ENCODE measurements around the gene CDK5RAP1.
"Not testable (repeated sequence)": the region's sequence is repeated elsewhere in the genome, so short reads cannot be mapped to it uniquely, and the experiment has no call there.

CDK5RAP1 gene

DNA sequence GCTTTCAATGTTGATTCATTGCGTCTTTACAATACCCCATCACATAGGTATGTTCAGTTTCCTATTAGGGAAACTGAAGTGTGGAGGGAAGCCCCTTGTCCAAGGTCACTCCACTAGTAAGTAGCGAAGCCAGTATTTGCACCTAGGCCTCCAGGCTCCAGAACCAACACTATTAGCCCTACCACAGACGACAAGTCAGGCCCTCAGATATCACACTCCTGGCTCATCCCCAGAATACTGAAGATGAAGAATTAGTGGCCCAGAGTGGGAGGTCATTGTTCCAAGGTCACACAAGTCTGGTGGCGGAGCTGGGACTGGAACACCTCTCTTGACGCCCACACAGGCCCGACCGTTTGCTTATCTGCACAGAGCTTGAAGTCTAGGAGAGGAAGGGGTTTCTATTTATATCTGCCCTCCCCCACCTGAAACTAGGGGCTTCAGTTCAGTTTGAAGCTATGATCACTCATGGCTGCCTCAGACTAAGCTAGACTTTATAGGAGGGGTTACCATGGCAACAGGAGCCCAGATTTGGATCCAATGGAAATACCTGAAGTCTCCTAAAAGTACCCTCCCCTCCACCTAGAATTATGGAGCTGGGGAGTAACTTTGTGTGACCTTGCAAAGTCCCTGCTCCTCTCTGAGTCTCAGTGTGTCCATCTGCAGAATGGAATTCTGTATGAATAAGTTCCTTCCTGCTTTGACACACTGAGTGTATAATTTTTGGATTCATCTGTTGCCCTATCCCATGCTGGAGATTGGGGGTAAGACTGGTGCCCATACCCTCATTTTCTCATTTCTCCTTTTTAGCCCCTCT is 40.0 kb upstream of the CDK5RAP1 start:
- peaks cover 2 to 6% of the 10 kb centered on the region in 2 experiments for H3K4me1 ChIP-seq (ENCODE audit: control insufficient read depth in 1 of 2, insufficient read depth in 2 of 2, low read length in 2 of 2)
- H2AK5ac ChIP-seq (ENCODE audit: low read length) = no peak overlapping the region
- H4K8ac ChIP-seq (ENCODE audit: low read depth, low read length) = no peak overlapping the region
- peaks cover 10% of the 10 kb centered on the region for H3K27me3 ChIP-seq (ENCODE audit: insufficient read depth, low read length)
- no peak overlapping the region for H3K18ac ChIP-seq (ENCODE audit: low read length)
- no peak for DNase-seq
- H3K79me2 ChIP-seq (ENCODE audit: control insufficient read depth, insufficient read depth, low read length, poor library complexity) = no peaks in the 10 kb centered on the region
- H3K23ac ChIP-seq (ENCODE audit: low read length) = no peak overlapping the region
- no peak overlapping the region for H2BK5ac ChIP-seq (ENCODE audit: low read depth, low read length, poor library complexity)
- H2AFZ ChIP-seq (ENCODE audit: insufficient read depth, low read length, poor library complexity) = no peak overlapping the region
- H4K12ac ChIP-seq (ENCODE audit: low read depth, low read length) = no peak overlapping the region
- H3K27ac ChIP-seq (ENCODE audit: low read depth, low read length) = no peak overlapping the region
- no peak overlapping the region for H3K4me3 ChIP-seq (ENCODE audit: low read depth, low read length)
- no peak overlapping the region for H3K9ac ChIP-seq (ENCODE audit: low read length)
- no peak overlapping the region for H3K4me2 ChIP-seq (ENCODE audit: low read length)
- no peak overlapping the region for H3K4ac ChIP-seq (ENCODE audit: low read depth, low read length)
- no peaks in the 10 kb centered on the region for H3K9me3 ChIP-seq (ENCODE audit: insufficient read depth, low read depth, low read length)
- no peak overlapping the region for H2BK120ac ChIP-seq (ENCODE audit: insufficient read depth, low read length, poor library complexity)
- H3K79me1 ChIP-seq (ENCODE audit: low read length) = no peaks in the 10 kb centered on the region
- H4K91ac ChIP-seq (ENCODE audit: low read depth, low read length) = no peak overlapping the region
- no peaks in the 10 kb centered on the region for H3K36me3 ChIP-seq (ENCODE audit: control insufficient read depth in 1 of 2, insufficient read depth in 2 of 2, low read length in 2 of 2)
- no peak overlapping the region for H3K14ac ChIP-seq (ENCODE audit: low read length)
- WGBS (ENCODE audit: extremely low coverage, insufficient coverage, insufficient read length) = no CpG with 5 or more reads among the region's 7 CpGs
- no peak overlapping the region for H2BK12ac ChIP-seq (ENCODE audit: low read length)

DNA sequence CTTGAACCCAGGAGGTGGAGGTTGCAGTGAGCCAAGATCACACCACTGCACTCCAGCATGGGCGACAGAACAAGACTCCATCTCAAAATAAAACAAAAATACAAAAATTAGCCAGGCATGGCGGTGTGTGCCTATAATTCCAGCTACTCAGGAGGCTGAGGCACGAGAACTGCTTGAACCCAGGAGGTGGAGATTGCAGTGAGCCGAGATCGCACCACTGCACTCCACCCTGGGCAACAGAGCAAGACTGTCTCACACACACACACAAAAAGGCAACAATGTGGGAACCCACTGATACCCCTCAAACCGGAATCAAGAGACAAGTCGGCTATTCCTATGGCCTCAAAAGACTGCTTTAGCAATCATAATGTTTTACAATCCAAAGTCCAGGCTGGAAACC is 39.2 kb upstream of the CDK5RAP1 start:
- H2AFZ ChIP-seq (ENCODE audit: insufficient read depth, low read length, poor library complexity); H3K36me3 ChIP-seq (ENCODE audit: control insufficient read depth in 1 of 2, insufficient read depth in 2 of 2, low read length in 2 of 2); H3K27me3 ChIP-seq (ENCODE audit: insufficient read depth, low read length); H3K27ac ChIP-seq (ENCODE audit: low read depth, low read length); H3K79me1 ChIP-seq (ENCODE audit: low read length); H3K18ac ChIP-seq (ENCODE audit: low read length); H3K4ac ChIP-seq (ENCODE audit: low read depth, low read length); H3K4me2 ChIP-seq (ENCODE audit: low read length); H2BK120ac ChIP-seq (ENCODE audit: insufficient read depth, low read length, poor library complexity); H3K4me3 ChIP-seq (ENCODE audit: low read depth, low read length); H2BK5ac ChIP-seq (ENCODE audit: low read depth, low read length, poor library complexity); H2BK12ac ChIP-seq (ENCODE audit: low read length); H3K9ac ChIP-seq (ENCODE audit: low read length); H3K14ac ChIP-seq (ENCODE audit: low read length); H3K79me2 ChIP-seq (ENCODE audit: control insufficient read depth, insufficient read depth, low read length, poor library complexity); H2AK5ac ChIP-seq (ENCODE audit: low read length); H3K23ac ChIP-seq (ENCODE audit: low read length); H4K12ac ChIP-seq (ENCODE audit: low read depth, low read length); H3K9me3 ChIP-seq (ENCODE audit: insufficient read depth, low read depth, low read length); DNase-seq; H4K91ac ChIP-seq (ENCODE audit: low read depth, low read length); H4K8ac ChIP-seq (ENCODE audit: low read depth, low read length); H3K4me1 ChIP-seq (ENCODE audit: control insufficient read depth in 1 of 2, insufficient read depth in 2 of 2, low read length in 2 of 2): not testable (repeated sequence)
- WGBS (ENCODE audit: extremely low coverage, insufficient coverage, insufficient read length) = no CpG with 5 or more reads among the region's 7 CpGs

- WGBS (ENCODE audit: extremely low coverage, insufficient coverage, insufficient read length) = no CpG with 5 or more reads among the region's 2 CpGs
- no peak for DNase-seq
- H2AK5ac ChIP-seq (ENCODE audit: low read length) = no peak overlapping the region
- H3K27me3 ChIP-seq (ENCODE audit: insufficient read depth, low read length) = peaks cover 9% of the 10 kb centered on the region
- no peak overlapping the region for H2BK5ac ChIP-seq (ENCODE audit: low read depth, low read length, poor library complexity)
- no peak overlapping the region for H4K8ac ChIP-seq (ENCODE audit: low read depth, low read length)
- H3K23ac ChIP-seq (ENCODE audit: low read length) = no peak overlapping the region
- no peaks in the 10 kb centered on the region for H3K79me2 ChIP-seq (ENCODE audit: control insufficient read depth, insufficient read depth, low read length, poor library complexity)
- H3K9me3 ChIP-seq (ENCODE audit: insufficient read depth, low read depth, low read length) = no peaks in the 10 kb centered on the region
- H3K27ac ChIP-seq (ENCODE audit: low read depth, low read length) = no peak overlapping the region
- H3K4me1 ChIP-seq (ENCODE audit: control insufficient read depth in 1 of 2, insufficient read depth in 2 of 2, low read length in 2 of 2) = peaks cover 2 to 3% of the 10 kb centered on the region in 2 experiments
- H2BK120ac ChIP-seq (ENCODE audit: insufficient read depth, low read length, poor library complexity) = no peak overlapping the region
- H3K4ac ChIP-seq (ENCODE audit: low read depth, low read length) = no peak overlapping the region
- no peak overlapping the region for H2BK12ac ChIP-seq (ENCODE audit: low read length)
- H3K9ac ChIP-seq (ENCODE audit: low read length) = no peak overlapping the region
- no peak overlapping the region for H4K12ac ChIP-seq (ENCODE audit: low read depth, low read length)
- no peaks in the 10 kb centered on the region for H3K79me1 ChIP-seq (ENCODE audit: low read length)
- no peaks in the 10 kb centered on the region for H3K36me3 ChIP-seq (ENCODE audit: control insufficient read depth in 1 of 2, insufficient read depth in 2 of 2, low read length in 2 of 2)
- no peak overlapping the region for H3K14ac ChIP-seq (ENCODE audit: low read length)
- H3K4me2 ChIP-seq (ENCODE audit: low read length) = no peak overlapping the region
- H3K18ac ChIP-seq (ENCODE audit: low read length) = no peak overlapping the region
- no peak overlapping the region for H2AFZ ChIP-seq (ENCODE audit: insufficient read depth, low read length, poor library complexity)
- H3K4me3 ChIP-seq (ENCODE audit: low read depth, low read length) = no peak overlapping the region
- no peak overlapping the region for H4K91ac ChIP-seq (ENCODE audit: low read depth, low read length)
Measured at GRCh38 chr20:33438481-33438880, 37.2 kb upstream of the CDK5RAP1 start.

- H4K8ac ChIP-seq (ENCODE audit: low read depth, low read length) = no peak overlapping the region
- H4K12ac ChIP-seq (ENCODE audit: low read depth, low read length) = no peak overlapping the region
- no peak overlapping the region for H3K14ac ChIP-seq (ENCODE audit: low read length)
- H3K4ac ChIP-seq (ENCODE audit: low read depth, low read length) = no peak overlapping the region
- WGBS (ENCODE audit: extremely low coverage, insufficient coverage, insufficient read length) = no CpG with 5 or more reads among the region's 12 CpGs
- H2BK12ac ChIP-seq (ENCODE audit: low read length) = no peak overlapping the region
- no peak overlapping the region for H3K18ac ChIP-seq (ENCODE audit: low read length)
- no peak overlapping the region for H2BK5ac ChIP-seq (ENCODE audit: low read depth, low read length, poor library complexity)
- H3K23ac ChIP-seq (ENCODE audit: low read length) = no peak overlapping the region
- no peak overlapping the region for H3K9ac ChIP-seq (ENCODE audit: low read length)
- no peak overlapping the region for H2BK120ac ChIP-seq (ENCODE audit: insufficient read depth, low read length, poor library complexity)
- H2AK5ac ChIP-seq (ENCODE audit: low read length) = no peak overlapping the region
- no peaks in the 10 kb centered on the region for H3K79me1 ChIP-seq (ENCODE audit: low read length)
- no peak overlapping the region for H2AFZ ChIP-seq (ENCODE audit: insufficient read depth, low read length, poor library complexity)
- H4K91ac ChIP-seq (ENCODE audit: low read depth, low read length) = no peak overlapping the region
- H3K27me3 ChIP-seq (ENCODE audit: insufficient read depth, low read length) = no peaks in the 10 kb centered on the region
- H3K4me2 ChIP-seq (ENCODE audit: low read length) = no peak overlapping the region
- no peaks in the 10 kb centered on the region for H3K4me1 ChIP-seq (ENCODE audit: control insufficient read depth in 1 of 2, insufficient read depth in 2 of 2, low read length in 2 of 2)
- H3K36me3 ChIP-seq (ENCODE audit: control insufficient read depth in 1 of 2, insufficient read depth in 2 of 2, low read length in 2 of 2) = no peaks in the 10 kb centered on the region
- no peaks in the 10 kb centered on the region for H3K79me2 ChIP-seq (ENCODE audit: control insufficient read depth, insufficient read depth, low read length, poor library complexity)
- no peak overlapping the region for H3K4me3 ChIP-seq (ENCODE audit: low read depth, low read length)
- no peak for DNase-seq
- no peak overlapping the region for H3K27ac ChIP-seq (ENCODE audit: low read depth, low read length)
- no peaks in the 10 kb centered on the region for H3K9me3 ChIP-seq (ENCODE audit: insufficient read depth, low read depth, low read length)
Measured at GRCh38 chr20:33437141-33437911, 36.0 kb upstream of the CDK5RAP1 start.
